Measurements from ENCODE around the gene HK1.
A peak's percentile ranks its signal among the peaks of the same experiment; 100 is the strongest.

HK1 gene

GRCh38 chr10:69376662-69377061, 98.4 kb downstream of the HK1 start:
- no peak for DNase-seq (ENCODE audit: low read depth)
- H3K4me3 ChIP-seq (ENCODE audit: control insufficient read depth, low read depth, low read length) = no peak overlapping the region
- no peak for TF ChIP-seq CTCF (conservative IDR thresholded peaks at IDR 0.05; ENCODE audit: control insufficient read depth, insufficient read depth, low read depth, low read length)

GRCh38 chr10:69377191-69377590, 98.9 kb downstream of the HK1 start:
- no peak for DNase-seq (ENCODE audit: low read depth)
- TF ChIP-seq CTCF (conservative IDR thresholded peaks at IDR 0.05; ENCODE audit: control insufficient read depth, insufficient read depth, low read depth, low read length) = no peak
- no peak overlapping the region for H3K4me3 ChIP-seq (ENCODE audit: control insufficient read depth, low read depth, low read length)

- TF ChIP-seq CTCF (conservative IDR thresholded peaks at IDR 0.05; ENCODE audit: control insufficient read depth, insufficient read depth, low read depth, low read length) = no peak
- no peak overlapping the region for H3K4me3 ChIP-seq (ENCODE audit: control insufficient read depth, low read depth, low read length)
- no peak for DNase-seq (ENCODE audit: low read depth)
These were observed 99.6 kb downstream of the HK1 start for GRCh38 chr10:69377933-69378332.

GRCh38 chr10:69379800-69380199, 101.5 kb downstream of the HK1 start:
- H3K4me3 ChIP-seq (ENCODE audit: control insufficient read depth, low read depth, low read length) = no peak overlapping the region
- TF ChIP-seq CTCF (conservative IDR thresholded peaks at IDR 0.05; ENCODE audit: control insufficient read depth, insufficient read depth, low read depth, low read length) = no peak
- no peak for DNase-seq (ENCODE audit: low read depth)

GRCh38 chr10:69382382-69383117, 104.3 kb downstream of the HK1 start:
- TF ChIP-seq CTCF (conservative IDR thresholded peaks at IDR 0.05; ENCODE audit: control insufficient read depth, insufficient read depth, low read depth, low read length) = no peak
- DNase-seq (ENCODE audit: low read depth) = peak; percentile 97
- H3K4me3 ChIP-seq (ENCODE audit: control insufficient read depth, low read depth, low read length) = no peak overlapping the region

- TF ChIP-seq CTCF (conservative IDR thresholded peaks at IDR 0.05; ENCODE audit: control insufficient read depth, insufficient read depth, low read depth, low read length) = peak; percentile 35
- DNase-seq (ENCODE audit: low read depth) = peak; percentile 88
- no peak overlapping the region for H3K4me3 ChIP-seq (ENCODE audit: control insufficient read depth, low read depth, low read length)
These were observed 105.3 kb downstream of the HK1 start for GRCh38 chr10:69383558-69383957.
